Trophoblast cell (in vitro differentiated cells and primary cell): ENCODE measurements around the gene CLCN5. TPM values are rescaled to one million over a fixed set of nuclear protein-coding genes. Genes with fewer than 3 reads are reported as not detected.

Source experiments
- DNase-seq, 2 donors: peaks; one replicate each; pipeline ENCODE4 v3.0.0-alpha.2; 2016
- H2AFZ ChIP-seq: 2 replicates; pipeline ENCODE4 v1.6.1; 2013; ENCODE audit warnings: low read length, moderate library complexity, mild to moderate bottlenecking; ENCODE audit not compliant: insufficient read depth, poor library complexity
- H2AK5ac ChIP-seq: 2 replicates; pipeline ENCODE4 v1.6.1; 2013; ENCODE audit warnings: mild to moderate bottlenecking, low read length
- H2BK120ac ChIP-seq: 2 replicates; pipeline ENCODE4 v1.6.1; 2013; ENCODE audit warnings: low read length, mild to moderate bottlenecking, moderate library complexity; ENCODE audit not compliant: insufficient read depth, poor library complexity
- H2BK12ac ChIP-seq: 2 replicates; pipeline ENCODE4 v1.6.1; 2013; ENCODE audit warnings: mild to moderate bottlenecking, low read length, moderate library complexity
- H2BK5ac ChIP-seq: 2 replicates; pipeline ENCODE4 v1.6.1; 2013; ENCODE audit warnings: low read length, low read depth, moderate library complexity, mild to moderate bottlenecking; ENCODE audit not compliant: poor library complexity
- H3K14ac ChIP-seq: 2 replicates; pipeline ENCODE4 v1.6.1; 2013; ENCODE audit warnings: mild to moderate bottlenecking, low read length
- H3K18ac ChIP-seq: 2 replicates; pipeline ENCODE4 v1.6.1; 2013; ENCODE audit warnings: mild to moderate bottlenecking, low read length
- H3K23ac ChIP-seq: 2 replicates; pipeline ENCODE4 v1.6.1; 2013; ENCODE audit warnings: low read length
- H3K27ac ChIP-seq: 2 replicates; pipeline ENCODE4 v1.5.1; 2013; ENCODE audit warnings: low read depth, mild to moderate bottlenecking, inconsistent platforms, low read length, moderate library complexity
- H3K27me3 ChIP-seq: 2 replicates; pipeline ENCODE4 v1.6.1; 2013; ENCODE audit warnings: inconsistent platforms, mild to moderate bottlenecking, low read length, moderate library complexity; ENCODE audit not compliant: insufficient read depth
- H3K36me3 ChIP-seq, 2 experiments: 1 replicate in 1 of 2; 2 replicates in 1 of 2; pipeline ENCODE4 v1.6.1; 2013; ENCODE audit warnings: low read length in 2 of 2, mild to moderate bottlenecking in 2 of 2, moderate library complexity in 1 of 2; ENCODE audit not compliant: insufficient read depth in 2 of 2, control insufficient read depth in 1 of 2
- H3K4ac ChIP-seq: 2 replicates; pipeline ENCODE4 v1.6.1; 2013; ENCODE audit warnings: low read depth, mild to moderate bottlenecking, low read length, moderate library complexity
- H3K4me1 ChIP-seq, 2 experiments: 1 replicate in 1 of 2; 2 replicates in 1 of 2; pipeline ENCODE4 v1.6.1; 2013; ENCODE audit warnings: low read length in 2 of 2, mild to moderate bottlenecking in 2 of 2, moderate library complexity in 1 of 2; ENCODE audit not compliant: insufficient read depth in 2 of 2, control insufficient read depth in 1 of 2
- H3K4me2 ChIP-seq: 2 replicates; pipeline ENCODE4 v1.6.1; 2013; ENCODE audit warnings: inconsistent platforms, mild to moderate bottlenecking, low read length, moderate library complexity
- H3K4me3 ChIP-seq: 2 replicates; pipeline ENCODE4 v1.5.1; 2013; ENCODE audit warnings: mild to moderate bottlenecking, low read depth, low read length, inconsistent platforms
- H3K79me1 ChIP-seq: one replicate; pipeline ENCODE4 v1.6.1; 2013; ENCODE audit warnings: low read length
- H3K79me2 ChIP-seq: 2 replicates; pipeline ENCODE4 v1.6.1; 2013; ENCODE audit warnings: low read length, mild to moderate bottlenecking; ENCODE audit not compliant: control insufficient read depth, insufficient read depth, poor library complexity
- H3K9ac ChIP-seq: 2 replicates; pipeline ENCODE4 v1.6.1; 2013; ENCODE audit warnings: mild to moderate bottlenecking, low read length
- H3K9me3 ChIP-seq: 2 replicates; pipeline ENCODE4 v1.6.1; 2013; ENCODE audit warnings: low read depth, mild to moderate bottlenecking, control low read depth, inconsistent platforms, low read length; ENCODE audit not compliant: insufficient read depth
- H4K12ac ChIP-seq: 2 replicates; pipeline ENCODE4 v1.6.1; 2013; ENCODE audit warnings: low read depth, mild to moderate bottlenecking, low read length, moderate library complexity
- H4K8ac ChIP-seq: 2 replicates; pipeline ENCODE4 v1.6.1; 2013; ENCODE audit warnings: low read depth, mild to moderate bottlenecking, low read length, moderate library complexity
- H4K91ac ChIP-seq: one replicate; pipeline ENCODE4 v1.6.1; 2013; ENCODE audit warnings: low read depth, mild to moderate bottlenecking, low read length, moderate library complexity
- WGBS: extraction: QIAGEN DNeasy Blood & Tissue Kit; methylation state at CpG from one replicate; pipeline ENCODE4 v1.1.7; 2013; ENCODE audit warnings: missing lambda C conversion rate; ENCODE audit not compliant: insufficient read length, insufficient coverage; ENCODE audit errors: extremely low coverage; 5-methylcytosine and 5-hydroxymethylcytosine counted together
- polyA plus RNA-seq: library from polyadenylated mRNA; stranded (reverse); fragments of 200-250 nt; gene quantifications from 2 replicates; pipeline ENCODE4 v1.2.3, GENCODE V29; 2013

The CLCN5 gene
- polyA plus RNA-seq = 23.2 and 26.6 TPM in 2 replicates

- Histone ChIP-seq H3K4ac (peak within 1 kb of the TSS; percentile 93), H4K12ac (peak within 1 kb of the TSS; percentile 38), H3K9me3 (no peaks in the 10 kb centered on the region), H3K4me1 (no peaks in the 10 kb centered on the region), H2BK12ac (no peak within 1 kb of the TSS), H3K4me2 (peak within 1 kb of the TSS; percentile 77), H3K27ac (no peak within 1 kb of the TSS), H2BK5ac (peak within 1 kb of the TSS; percentile 35), H3K14ac (peak within 1 kb of the TSS; percentile 52), H3K23ac (peak within 1 kb of the TSS; percentile 70), H3K79me1 (peaks cover 8% of the 10 kb centered on the region), H3K18ac (peak within 1 kb of the TSS; percentile 71), H3K36me3 (peaks cover 0 to 2% of the 10 kb centered on the region in 2 experiments), H4K8ac (no peak within 1 kb of the TSS), H2AK5ac (no peak within 1 kb of the TSS), H3K79me2 (peaks cover 4% of the 10 kb centered on the region), H3K4me3 (peak within 1 kb of the TSS; percentile 81), H2BK120ac (peak within 1 kb of the TSS; percentile 62), H2AFZ (peak within 1 kb of the TSS; percentile 64), H4K91ac (peak within 1 kb of the TSS; percentile 62), H3K9ac (peak within 1 kb of the TSS; percentile 89), H3K27me3 (no peaks in the 10 kb centered on the region)
- DNase-seq = peak; percentile 93 to 94
- WGBS = no CpG with 5 or more reads among the region's 83 CpGs
Measured at GRCh38 chrX:49922291-49923241, at the start of gene CLCN5. Gene CLCN5, plus strand, starts transcription at chrX:49922596. Its CDS starts 2,703 bp downstream, at chrX:49925299.

- Histone ChIP-seq H3K4me1 (peaks cover 2 to 8% of the 10 kb centered on the region in 2 experiments), H2BK5ac (no peak overlapping the region), H3K18ac (no peak overlapping the region), H2BK120ac (no peak overlapping the region), H3K4me3 (no peak overlapping the region), H3K27me3 (no peaks in the 10 kb centered on the region), H3K14ac (no peak overlapping the region), H4K12ac (no peak overlapping the region), H2BK12ac (no peak overlapping the region), H3K9me3 (no peaks in the 10 kb centered on the region), H4K91ac (no peak overlapping the region), H3K27ac (no peak overlapping the region), H4K8ac (no peak overlapping the region), H3K4ac (no peak overlapping the region), H2AK5ac (no peak overlapping the region), H3K23ac (no peak overlapping the region), H3K9ac (no peak overlapping the region), H2AFZ (no peak overlapping the region), H3K79me2 (no peaks in the 10 kb centered on the region), H3K4me2 (no peak overlapping the region), H3K79me1 (peaks cover 6% of the 10 kb centered on the region), H3K36me3 (peaks cover 0 to 7% of the 10 kb centered on the region in 2 experiments)
- peak; percentile 12 to 69 for DNase-seq
- no CpG with 5 or more reads among the region's 3 CpGs for WGBS
Measured at GRCh38 chrX:49876750-49877149, 45.6 kb upstream of the CLCN5 start.

- Histone ChIP-seq H2AFZ (no peak overlapping the region), H2BK12ac (no peak overlapping the region), H3K4me3 (no peak overlapping the region), H3K9ac (no peak overlapping the region), H2AK5ac (no peak overlapping the region), H3K18ac (no peak overlapping the region), H2BK120ac (no peak overlapping the region), H3K23ac (no peak overlapping the region), H3K9me3 (no peaks in the 10 kb centered on the region), H3K4ac (no peak overlapping the region), H3K4me1 (peaks cover 2 to 8% of the 10 kb centered on the region in 2 experiments), H3K27me3 (no peaks in the 10 kb centered on the region), H3K36me3 (peaks cover 0 to 7% of the 10 kb centered on the region in 2 experiments), H3K27ac (no peak overlapping the region), H3K14ac (no peak overlapping the region), H3K4me2 (no peak overlapping the region), H3K79me1 (peaks cover 6% of the 10 kb centered on the region), H4K91ac (no peak overlapping the region), H3K79me2 (no peaks in the 10 kb centered on the region), H2BK5ac (no peak overlapping the region), H4K8ac (no peak overlapping the region), H4K12ac (no peak overlapping the region)
- no CpG with 5 or more reads among the region's 5 CpGs for WGBS
- no peak for DNase-seq
Measured at GRCh38 chrX:49877397-49878101, 44.8 kb upstream of the CLCN5 start.

GRCh38 chrX:49878128-49878833 is 44.1 kb upstream of the CLCN5 start:
- Histone ChIP-seq H3K9me3 (no peaks in the 10 kb centered on the region), H3K23ac (no peak overlapping the region), H4K8ac (peak overlapping the region; percentile 57), H3K27ac (peak overlapping the region; percentile 80), H3K18ac (no peak overlapping the region), H3K9ac (peak overlapping the region; percentile 72), H3K4me2 (peak overlapping the region; percentile 86), H3K79me1 (peaks cover 6% of the 10 kb centered on the region), H2AFZ (peak overlapping the region; percentile 45), H3K4ac (no peak overlapping the region), H3K27me3 (no peaks in the 10 kb centered on the region), H4K12ac (no peak overlapping the region), H3K14ac (no peak overlapping the region), H2AK5ac (no peak overlapping the region), H3K4me1 (peaks cover 2 to 8% of the 10 kb centered on the region in 2 experiments), H4K91ac (no peak overlapping the region), H2BK120ac (no peak overlapping the region), H3K79me2 (no peaks in the 10 kb centered on the region), H2BK12ac (no peak overlapping the region), H2BK5ac (no peak overlapping the region), H3K36me3 (peaks cover 0 to 9% of the 10 kb centered on the region in 2 experiments), H3K4me3 (peak overlapping the region; percentile 67)
- no peak for DNase-seq
- no CpG with 5 or more reads among the region's 28 CpGs for WGBS
